Measurements from ENCODE around the gene CAMKMT.

The CAMKMT gene

GRCh38 chr2:44510246-44510645, 148.5 kb downstream of the CAMKMT start:
- no peak for DNase-seq

GRCh38 chr2:44515416-44515815, 153.7 kb downstream of the CAMKMT start:
- no peak for DNase-seq

GRCh38 chr2:44519026-44519425, 157.3 kb downstream of the CAMKMT start:
- no peak for DNase-seq

- DNase-seq = no peak
Measured at GRCh38 chr2:44522846-44523245, 161.1 kb downstream of the CAMKMT start.

GRCh38 chr2:44524347-44524926, 162.7 kb downstream of the CAMKMT start:
- no peak for DNase-seq

GRCh38 chr2:44526352-44526751, 164.6 kb downstream of the CAMKMT start:
- DNase-seq = no peak

GRCh38 chr2:44528595-44528994, 166.8 kb downstream of the CAMKMT start:
- DNase-seq = no peak

GRCh38 chr2:44529448-44529847, 167.7 kb downstream of the CAMKMT start:
- DNase-seq = no peak

- DNase-seq = no peak
Measured at GRCh38 chr2:44531289-44531688, 169.5 kb downstream of the CAMKMT start.

- no peak for DNase-seq
Measured at GRCh38 chr2:44532031-44532430, 170.3 kb downstream of the CAMKMT start.

- peak in 2 of 4 experiments; percentile 41 to 42 for DNase-seq
Measured at GRCh38 chr2:44533508-44533907, 171.8 kb downstream of the CAMKMT start.

GRCh38 chr2:44535376-44535775, 173.6 kb downstream of the CAMKMT start:
- no peak for DNase-seq

GRCh38 chr2:44537264-44537663, 175.5 kb downstream of the CAMKMT start:
- DNase-seq = no peak

GRCh38 chr2:44542520-44542919, 180.8 kb downstream of the CAMKMT start:
- no peak for DNase-seq

- DNase-seq = no peak
Measured at GRCh38 chr2:44543773-44544725, 182.3 kb downstream of the CAMKMT start.

- DNase-seq = no peak
Measured at GRCh38 chr2:44545005-44545404, 183.3 kb downstream of the CAMKMT start.

- no peak for DNase-seq
Measured at GRCh38 chr2:44546459-44547127, 184.8 kb downstream of the CAMKMT start.

GRCh38 chr2:44547718-44548117, 186.0 kb downstream of the CAMKMT start:
- DNase-seq = no peak

- DNase-seq = no peak
Measured at GRCh38 chr2:44548221-44549098, 186.7 kb downstream of the CAMKMT start.

GRCh38 chr2:44549099-44549471, 187.3 kb downstream of the CAMKMT start:
- no peak for DNase-seq

- DNase-seq = no peak
Measured at GRCh38 chr2:44549856-44550255, 188.1 kb downstream of the CAMKMT start.

- peak in 2 of 4 experiments; percentile 55 to 56 for DNase-seq
Measured at GRCh38 chr2:44550561-44550960, 188.8 kb downstream of the CAMKMT start.
